Measurements from ENCODE around the gene ALDH1L2. TPM values are rescaled to one million over a fixed set of nuclear protein-coding genes. Genes with fewer than 3 reads are reported as not detected.

ALDH1L2 gene
- total and polyA plus RNA-seq, 9 of the 15 experiments (the other 6 are each of a cell fraction or from before 2014, with no cell fraction given), result 1.1 to 9.9 (median 3.8) TPM

GRCh38 chr12:105109465-105110212 lies 25.4 kb upstream of the ALDH1L2 start (continued):
- TF ChIP-seq NRF1 (conservative IDR thresholded peaks at IDR 0.05 in 1 of 2, IDR thresholded peaks at IDR 0.05 in 1 of 2), result no peak
- TF ChIP-seq HMGXB4 (CRISPR knock-in tag; IDR thresholded peaks at IDR 0.05), result no peak
- no peak for TF ChIP-seq ZNF699 (CRISPR knock-in tag; IDR thresholded peaks at IDR 0.05; ENCODE audit: insufficient replicate concordance)
- TF ChIP-seq ZNF280B (CRISPR knock-in tag; IDR thresholded peaks at IDR 0.05), result no peak
- TF ChIP-seq GTF2E2 (tag; IDR thresholded peaks at IDR 0.05), result no peak
- no peak for TF ChIP-seq ILK (tag; IDR thresholded peaks at IDR 0.05; ENCODE audit: borderline replicate concordance, low read depth)
- TF ChIP-seq EP300 (IDR thresholded peaks at IDR 0.05; ENCODE audit: low read length), result no peak
- no peak for TF ChIP-seq AFF4 (CRISPR knock-in tag; IDR thresholded peaks at IDR 0.05)
- no peak for TF ChIP-seq HIVEP1 (CRISPR knock-in tag; IDR thresholded peaks at IDR 0.05)
- no peak for TF ChIP-seq ZNF644 (tag; IDR thresholded peaks at IDR 0.05; ENCODE audit: low read depth)
- TF ChIP-seq ELK1 (CRISPR knock-in tag; IDR thresholded peaks at IDR 0.05), result no peak
- no peak for TF ChIP-seq RNF219 (CRISPR knock-in tag; IDR thresholded peaks at IDR 0.05)
- TF ChIP-seq LEF1 (IDR thresholded peaks at IDR 0.05), result no peak
- no peak for TF ChIP-seq RCOR1 (IDR thresholded peaks at IDR 0.05; ENCODE audit: borderline replicate concordance in 1 of 2, low read depth in 2 of 2, low read length in 2 of 2)

All from K562 (cell line).